IMR-90 (cell line): ENCODE results near the gene C1QL1. TPM values are rescaled to one million over a fixed set of nuclear protein-coding genes. Genes with fewer than 3 reads are reported as not detected.

ENCODE experiments used
- ATAC-seq: fragments of 200-7000 bp; cut with Tn5 transposase; 2 replicates; pipeline ENCODE4 v1.9.1; 2020; ENCODE audit warnings: low read depth, mild to moderate bottlenecking, moderate library complexity
- BruUV-seq: library from RNA; stranded (reverse); fragments of 400-500 nt; replicated peaks from 2 replicates; lab custom pipeline; 2021; lab: Mats Ljungman, UMichigan
- CTCF ChIA-PET: fragments of 300-600 bp; formaldehyde crosslinking; extraction: SDS; loops from one replicate; lab custom pipeline; 2021; ENCODE audit warnings: antibody characterized with exemption; lab: Yijun Ruan, JAX
- POLR2A ChIA-PET: fragments of 300-600 bp; sonication (Branson Sonifier 250); formaldehyde crosslinking; loops from one replicate; lab custom pipeline; 2022; ENCODE audit warnings: antibody characterized with exemption; ENCODE audit not compliant: unreplicated experiment; lab: Charles Lee
- DNase-seq: peaks from one replicate; pipeline ENCODE4 v3.0.0; 2013
- H2AFZ ChIP-seq: replicated peaks from 2 replicates; pipeline ENCODE3; 2013; ENCODE audit warnings: low read length, mild to moderate bottlenecking; ENCODE audit not compliant: poor library complexity
- H2AK5ac ChIP-seq: 2 replicates; pipeline ENCODE4 v1.6.1; 2013; ENCODE audit warnings: low read depth, low read length, inconsistent platforms
- H2AK9ac ChIP-seq: replicated peaks from 2 replicates; pipeline ENCODE3; 2013; ENCODE audit warnings: mild to moderate bottlenecking, low read depth, low read length, moderate library complexity; ENCODE audit not compliant: poor library complexity
- H2BK120ac ChIP-seq: 2 replicates; pipeline ENCODE4 v1.6.1; 2013; ENCODE audit warnings: low read depth, low read length, inconsistent platforms
- H2BK15ac ChIP-seq: 3 replicates; pipeline ENCODE4 v1.6.1; 2013; ENCODE audit warnings: low read depth, low read length, inconsistent platforms
- H2BK20ac ChIP-seq: 2 replicates; pipeline ENCODE4 v1.6.1; 2013; ENCODE audit warnings: low read depth, mild to moderate bottlenecking, inconsistent platforms, low read length, moderate library complexity
- H2BK5ac ChIP-seq: 2 replicates; pipeline ENCODE4 v1.6.1; 2013; ENCODE audit warnings: mild to moderate bottlenecking, low read depth, low read length, inconsistent platforms; ENCODE audit not compliant: poor library complexity, severe bottlenecking
- H3K14ac ChIP-seq: replicated peaks from 2 replicates; pipeline ENCODE4 v1.6.1; 2013; ENCODE audit warnings: low read depth, low read length, inconsistent platforms
- H3K18ac ChIP-seq: 2 replicates; pipeline ENCODE4 v1.6.1; 2013; ENCODE audit warnings: low read depth, low read length, control low read depth
- H3K23ac ChIP-seq: 2 replicates; pipeline ENCODE4 v1.6.1; 2013; ENCODE audit warnings: low read depth, low read length, inconsistent platforms
- H3K27ac ChIP-seq: 2 replicates; pipeline ENCODE4 v1.5.1; 2013; ENCODE audit warnings: mild to moderate bottlenecking, control low read depth, low read length; ENCODE audit not compliant: insufficient read depth
- H3K27me3 ChIP-seq: 2 replicates; pipeline ENCODE4 v1.6.1; 2013; ENCODE audit warnings: low read length; ENCODE audit not compliant: control insufficient read depth, insufficient read depth
- H3K36me3 ChIP-seq: 2 replicates; pipeline ENCODE4 v1.6.1; 2013; ENCODE audit warnings: low read length, mixed read lengths; ENCODE audit not compliant: control insufficient read depth, insufficient read depth
- H3K4ac ChIP-seq: 2 replicates; pipeline ENCODE4 v1.6.1; 2013; ENCODE audit warnings: low read depth, low read length, inconsistent platforms
- H3K4me1 ChIP-seq: 2 replicates; pipeline ENCODE4 v1.6.1; 2013; ENCODE audit warnings: low read length, mixed read lengths; ENCODE audit not compliant: control insufficient read depth, insufficient read depth
- H3K4me2 ChIP-seq: 2 replicates; pipeline ENCODE4 v1.6.1; 2013; ENCODE audit warnings: low read depth, mild to moderate bottlenecking, control low read depth, low read length, moderate library complexity
- H3K4me3 ChIP-seq: 2 replicates; pipeline ENCODE4 v1.5.1; 2013; ENCODE audit warnings: low read depth, mild to moderate bottlenecking, control low read depth, low read length, moderate library complexity; ENCODE audit not compliant: insufficient read depth
- H3K56ac ChIP-seq: 2 replicates; pipeline ENCODE4 v1.6.1; 2013; ENCODE audit warnings: low read length, inconsistent platforms; ENCODE audit not compliant: insufficient read depth; ENCODE audit errors: extremely low read depth
- H3K79me1 ChIP-seq, 2 experiments: 2 replicates each; pipeline ENCODE4 v1.6.1; 2013; ENCODE audit warnings: low read length in 2 of 2, inconsistent platforms in 1 of 2, low read depth in 1 of 2
- H3K9ac ChIP-seq: 2 replicates; pipeline ENCODE4 v1.6.1; 2013; ENCODE audit warnings: low read depth, low read length, control low read depth
- H3K9me1 ChIP-seq: 2 replicates; pipeline ENCODE4 v1.6.1; 2013; ENCODE audit warnings: low read length, inconsistent platforms; ENCODE audit not compliant: insufficient read depth
- H3K9me3 ChIP-seq: 2 replicates; pipeline ENCODE4 v1.6.1; 2013; ENCODE audit warnings: low read length; ENCODE audit not compliant: control insufficient read depth, insufficient read depth
- H4K20me1 ChIP-seq: 2 replicates; pipeline ENCODE4 v1.6.1; 2013; ENCODE audit warnings: low read length, inconsistent platforms; ENCODE audit not compliant: insufficient read depth
- H4K5ac ChIP-seq: 2 replicates; pipeline ENCODE4 v1.6.1; 2013; ENCODE audit warnings: mild to moderate bottlenecking, low read depth, low read length, control low read depth
- H4K8ac ChIP-seq, 2 experiments: 2 replicates each; pipeline ENCODE4 v1.6.1; 2013; ENCODE audit warnings: low read depth in 2 of 2, low read length in 2 of 2, control low read depth in 1 of 2, inconsistent platforms in 1 of 2
- H4K91ac ChIP-seq: 2 replicates; pipeline ENCODE4 v1.6.1; 2013; ENCODE audit warnings: low read depth, low read length, inconsistent platforms; ENCODE audit not compliant: insufficient read depth
- ELK1 ChIP-seq: fragments of 150-350 bp; IDR thresholded peaks from 2 replicates; pipeline ENCODE4 v1.6.1; 2016; ENCODE audit warnings: low read depth, mild to moderate bottlenecking, low read length, moderate library complexity, borderline replicate concordance
- WGBS, 2 experiments: methylation state at CpG; one replicate each; pipeline versions ENCODE4 v1.1.5 to v1.1.7; 2013; ENCODE audit warnings: missing lambda C conversion rate in 2 of 2; ENCODE audit not compliant: insufficient read length in 1 of 2; ENCODE audit errors: extremely low coverage in 2 of 2; 5-methylcytosine and 5-hydroxymethylcytosine counted together
- dilution Hi-C: fragments of 300-500 bp; cut with HindIII; formaldehyde crosslinking; loops from one replicate; pipeline ENCODE4 v1.14.3; 2018; ENCODE audit warnings: low sequenced_read_pairs; ENCODE audit not compliant: unreplicated experiment
- in situ Hi-C: fragments of 300-500 bp; cut with MboI; formaldehyde crosslinking; loops from 3 replicates; pipeline ENCODE4 v1.14.3; 2019; ENCODE audit warnings: low sequenced_read_pairs, inconsistent platforms, mixed read lengths
- intact Hi-C: fragments of 100-400 bp; cut with micrococcal nuclease; formaldehyde crosslinking; loops from 2 replicates; pipeline ENCODE4 v1.10.0; 2022
- polyA plus RNA-seq, 3 experiments: library from polyadenylated mRNA; depleted of rRNA; stranded (reverse); fragments of >200 nt; gene quantifications; 2 replicates each; pipeline ENCODE4 v1.2.3, GENCODE V29; 2012; ENCODE audit warnings: low replicate concordance in 1 of 3
- total RNA-seq: library from RNA; depleted of rRNA; stranded (reverse); fragments of >200 nt; gene quantifications from 2 replicates; pipeline ENCODE4 v1.2.3, GENCODE V29; 2012

C1QL1 gene
- total and polyA plus RNA-seq, 2 of the 4 experiments (the other 2 are of a cell fraction) = 0.18 to 0.84 TPM

GRCh38 chr17:45003877-45004276 lies 35.8 kb upstream of the C1QL1 start:
- no peaks in the 10 kb centered on the region for H4K20me1 ChIP-seq
- H3K9ac ChIP-seq = no peak overlapping the region
- in situ Hi-C loops = no loop called here
- no peak overlapping the region for H3K23ac ChIP-seq
- H3K18ac ChIP-seq = no peak overlapping the region
- H3K4me1 ChIP-seq = no peaks in the 10 kb centered on the region
- H2BK20ac ChIP-seq = no peak overlapping the region
- H4K91ac ChIP-seq = no peak overlapping the region
- H3K79me1 ChIP-seq = no peaks in the 10 kb centered on the region
- no CpG with 5 or more reads among the region's 8 CpGs for WGBS, 2 experiments
- H3K27ac ChIP-seq = no peak overlapping the region
- no peak overlapping the region for H2BK15ac ChIP-seq
- dilution Hi-C loops = no loop called here
- no peaks in the 10 kb centered on the region for H3K36me3 ChIP-seq
- no peak for ATAC-seq
- no peak overlapping the region for H2AK9ac ChIP-seq
- H3K14ac ChIP-seq = no peak overlapping the region
- peaks cover 38% of the 10 kb centered on the region for H3K27me3 ChIP-seq
- no peak overlapping the region for H2BK5ac ChIP-seq
- H2BK120ac ChIP-seq = no peak overlapping the region
- H3K9me1 ChIP-seq = no peaks in the 10 kb centered on the region
- H3K4ac ChIP-seq = no peak overlapping the region
- no peak overlapping the region for H3K56ac ChIP-seq
- no peak overlapping the region for H3K4me3 ChIP-seq
- peaks cover 4% of the 10 kb centered on the region; the same call in 1 of the 2 replicates for H3K9me3 ChIP-seq
- intact Hi-C loops = no loop called here
- H2AK5ac ChIP-seq = no peak overlapping the region
- ChIA-PET CTCF (interaction anchor here (0.6 kb wide), 1 partner anchor 829 kb away, joined by 3 read pairs; no protein-coding TSS in a partner anchor), POLR2A (no interaction called here)
- no TSS peak for BruUV-seq
- no peak overlapping the region for H4K5ac ChIP-seq
- no peak overlapping the region for H2AFZ ChIP-seq
- no peak overlapping the region for H3K4me2 ChIP-seq
- no peak overlapping the region for H4K8ac ChIP-seq
- TF ChIP-seq ELK1 = no peak
- no peak for DNase-seq
